Body of pancreas (tissue), 4 donors: ENCODE data around the gene CHN2. TPM values are rescaled to one million over a fixed set of nuclear protein-coding genes. Genes with fewer than 3 reads are reported as not detected.

ENCODE experiments used
- ATAC-seq: fragments of 150-250 bp; one replicate; pipeline ENCODE4 v1.9.1; 2016
- DNase-seq, 4 donors: peaks; one replicate each; pipeline ENCODE4 v3.0.0-alpha.2; 2019
- H3K27ac ChIP-seq, 4 donors: fragments of 200-600 bp; sonication (generic); 1 replicate in 3 of 4; 2 replicates in 1 of 4; pipeline versions ENCODE4 v1.5.1 to v1.6.1; 2016 to 2019; ENCODE audit warnings: mild to moderate bottlenecking in 1 of 4, mixed read lengths in 1 of 4, moderate library complexity in 1 of 4
- H3K27me3 ChIP-seq, 2 donors: fragments of 200-600 bp; sonication (generic); one replicate each; pipeline ENCODE4 v1.6.0; 2016; ENCODE audit warnings: mild to moderate bottlenecking in 1 of 2
- H3K36me3 ChIP-seq, 2 donors: fragments of 200-600 bp; sonication (generic); replicated peaks in 1 of 2; 2 replicates each; pipeline ENCODE4 v1.5.1; 2016; ENCODE audit warnings: low read depth in 2 of 2; ENCODE audit not compliant: insufficient read depth in 1 of 2
- H3K4me1 ChIP-seq: fragments of 200-600 bp; sonication (generic); one replicate; pipeline ENCODE4 v1.6.0; 2016
- H3K4me3 ChIP-seq, 2 donors: fragments of 200-600 bp; sonication (generic); 1 replicate in 1 of 2; 2 replicates in 1 of 2; pipeline ENCODE4 v1.5.1; 2016 to 2019
- H3K9me3 ChIP-seq, 3 donors: fragments of 200-600 bp; sonication (generic); 1 replicate in 2 of 3; 2 replicates in 1 of 3; pipeline ENCODE4 v1.5.1; 2016
- CTCF ChIP-seq, 7 experiments: fragments of 450-650 bp in 4 of 7; fragments of 200-600 bp in 3 of 7; sonication (generic) in 3 of 7; IDR thresholded peaks; one replicate each; pipeline ENCODE4 v1.5.1; 2016 to 2019; ENCODE audit warnings: antibody characterized with exemption in 7 of 7
- POLR2A ChIP-seq, 3 donors: fragments of 450-650 bp; IDR thresholded peaks; one replicate each; pipeline ENCODE4 v1.6.1; 2016; ENCODE audit warnings: antibody characterized with exemption in 3 of 3, mild to moderate bottlenecking in 2 of 3
- WGBS, 2 donors: methylation state at CpG; one replicate each; pipeline ENCODE4 v1.1.5; 2017; 5-methylcytosine and 5-hydroxymethylcytosine counted together
- intact Hi-C: fragments of 100-400 bp; cut with DNase I; formaldehyde crosslinking; loops from one replicate; pipeline ENCODE4 v1.15.1; 2023
- total RNA-seq, 2 donors: library from RNA; depleted of rRNA; stranded (reverse); fragments of >200 nt; gene quantifications; one replicate each; pipeline ENCODE4 v1.1.0, GENCODE V29; 2016

CHN2 gene
- total RNA-seq, 2 donors from 2014 or later, result 55.7 to 58.6 TPM

- 85 to 92% methylated on average over 3 of the region's 3 CpGs for WGBS, 2 donors
- ATAC-seq (no peak), DNase-seq (no peak)
- Histone ChIP-seq H3K9me3 (no peaks in the 10 kb centered on the region), H3K27ac (no peak overlapping the region), H3K27me3 (no peaks in the 10 kb centered on the region), H3K36me3 (no peaks in the 10 kb centered on the region), H3K4me3 (no peak overlapping the region), H3K4me1 (no peaks in the 10 kb centered on the region)
- TF ChIP-seq CTCF (IDR thresholded peaks at IDR 0.05) (no peak), POLR2A (IDR thresholded peaks at IDR 0.05) (no peak)
- intact Hi-C loops, result no loop called here
Measured at GRCh38 chr7:29311314-29311713, 116.7 kb downstream of the CHN2 start.

GRCh38 chr7:29314148-29314547, 119.6 kb downstream of the CHN2 start:
- no peak overlapping the region for H3K27ac ChIP-seq
- no peak for ATAC-seq
- no peaks in the 10 kb centered on the region for H3K27me3 ChIP-seq
- no peak for DNase-seq
- intact Hi-C loops, result no loop called here
- peaks cover 17% of the 10 kb centered on the region for H3K4me1 ChIP-seq
- 72 to 85% methylated on average over 1 of the region's 1 CpG for WGBS, 2 donors
- H3K9me3 ChIP-seq, result no peaks in the 10 kb centered on the region
- TF ChIP-seq CTCF (IDR thresholded peaks at IDR 0.05) (no peak), POLR2A (IDR thresholded peaks at IDR 0.05) (no peak)
- H3K36me3 ChIP-seq, result no peaks in the 10 kb centered on the region
- no peak overlapping the region for H3K4me3 ChIP-seq

GRCh38 chr7:29315122-29315891, 120.7 kb downstream of the CHN2 start:
- DNase-seq (no peak), ATAC-seq (no peak)
- intact Hi-C loops, result no loop called here
- no peak for TF ChIP-seq POLR2A (IDR thresholded peaks at IDR 0.05)
- TF ChIP-seq CTCF (IDR thresholded peaks at IDR 0.05), result no peak
- Histone ChIP-seq H3K4me1 (peaks cover 28% of the 10 kb centered on the region), H3K36me3 (no peaks in the 10 kb centered on the region), H3K9me3 (no peaks in the 10 kb centered on the region), H3K27me3 (no peaks in the 10 kb centered on the region), H3K4me3 (no peak overlapping the region), H3K27ac (no peak overlapping the region)
- WGBS, 2 donors, result 53 to 66% methylated on average over 3 of the region's 3 CpGs

- Histone ChIP-seq H3K4me1 (peaks cover 29% of the 10 kb centered on the region), H3K9me3 (no peaks in the 10 kb centered on the region), H3K36me3 (no peaks in the 10 kb centered on the region), H3K4me3 (no peak overlapping the region), H3K27ac (no peak overlapping the region), H3K27me3 (no peaks in the 10 kb centered on the region)
- TF ChIP-seq POLR2A (IDR thresholded peaks at IDR 0.05), result no peak
- intact Hi-C loops, result no loop called here
- DNase-seq (no peak), ATAC-seq (no peak)
- 97 to 100% methylated on average over 2 of the region's 2 CpGs for WGBS, 2 donors
Measured at GRCh38 chr7:29315892-29316270, 121.3 kb downstream of the CHN2 start.

GRCh38 chr7:29316926-29317325, 122.4 kb downstream of the CHN2 start:
- Histone ChIP-seq H3K4me3 (no peak overlapping the region), H3K9me3 (no peaks in the 10 kb centered on the region), H3K27me3 (no peaks in the 10 kb centered on the region), H3K27ac (no peak overlapping the region), H3K4me1 (peaks cover 29% of the 10 kb centered on the region), H3K36me3 (no peaks in the 10 kb centered on the region)
- WGBS, 2 donors, result 80 to 92% methylated on average over 3 of the region's 3 CpGs
- DNase-seq (no peak), ATAC-seq (no peak)
- no peak for TF ChIP-seq CTCF (IDR thresholded peaks at IDR 0.05)
- no peak for TF ChIP-seq POLR2A (IDR thresholded peaks at IDR 0.05)
- intact Hi-C loops, result no loop called here
